Stimulated activated CD4-positive, alpha-beta T cell treated with anti-CD3 and anti-CD28 coated beads, TNF-alpha, amount 100 ng/mL, for 24 hours (primary cell): ENCODE measurements around the gene ADAM11.

Experiments used
- DNase-seq, 3 experiments: peaks; one replicate each; pipeline ENCODE4 v3.0.0-alpha.2; 2020; ENCODE audit warnings: low read depth in 3 of 3

ADAM11 gene

GRCh38 chr17:44775136-44775837 lies 16.5 kb downstream of the ADAM11 start:
- DNase-seq = peak; percentile 96 to 99 (median 96)

- no peak for DNase-seq
Measured at GRCh38 chr17:44775838-44776621, 17.2 kb downstream of the ADAM11 start.

DNA sequence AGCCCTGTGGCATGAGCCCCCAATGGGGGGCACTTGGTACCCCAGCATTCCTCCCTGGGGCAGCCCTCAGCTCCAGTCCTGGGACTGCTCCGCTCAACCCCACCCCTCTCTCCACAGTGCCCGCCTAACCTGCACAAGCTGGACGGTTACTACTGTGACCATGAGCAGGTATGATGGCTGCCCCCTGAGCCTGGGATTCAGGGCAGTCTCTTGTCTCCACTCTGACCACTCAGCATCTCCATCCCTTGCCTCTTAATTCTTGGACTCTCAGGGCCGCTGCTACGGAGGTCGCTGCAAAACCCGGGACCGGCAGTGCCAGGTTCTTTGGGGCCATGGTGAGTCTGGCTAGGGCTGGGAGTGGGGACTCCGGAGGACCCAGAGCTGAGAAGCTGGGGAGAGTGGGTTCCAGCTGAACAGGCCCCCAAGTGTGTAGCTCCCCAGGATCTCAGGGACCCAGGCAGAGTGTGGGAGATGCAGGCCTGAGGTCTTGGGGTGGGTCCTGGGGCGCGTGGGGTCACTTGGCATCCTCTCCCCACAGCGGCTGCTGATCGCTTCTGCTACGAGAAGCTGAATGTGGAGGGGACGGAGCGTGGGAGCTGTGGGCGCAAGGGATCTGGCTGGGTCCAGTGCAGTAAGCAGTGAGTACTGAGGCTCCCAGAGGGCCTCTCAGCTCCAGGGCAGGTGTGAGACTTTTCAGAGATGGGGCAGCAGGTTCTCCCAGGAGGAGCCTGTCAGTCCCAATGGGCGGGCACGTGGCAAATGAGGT lies 18.0 kb downstream of the ADAM11 start:
- DNase-seq = no peak

- no peak for DNase-seq
Measured at GRCh38 chr17:44777394-44778348, 18.9 kb downstream of the ADAM11 start.

DNA sequence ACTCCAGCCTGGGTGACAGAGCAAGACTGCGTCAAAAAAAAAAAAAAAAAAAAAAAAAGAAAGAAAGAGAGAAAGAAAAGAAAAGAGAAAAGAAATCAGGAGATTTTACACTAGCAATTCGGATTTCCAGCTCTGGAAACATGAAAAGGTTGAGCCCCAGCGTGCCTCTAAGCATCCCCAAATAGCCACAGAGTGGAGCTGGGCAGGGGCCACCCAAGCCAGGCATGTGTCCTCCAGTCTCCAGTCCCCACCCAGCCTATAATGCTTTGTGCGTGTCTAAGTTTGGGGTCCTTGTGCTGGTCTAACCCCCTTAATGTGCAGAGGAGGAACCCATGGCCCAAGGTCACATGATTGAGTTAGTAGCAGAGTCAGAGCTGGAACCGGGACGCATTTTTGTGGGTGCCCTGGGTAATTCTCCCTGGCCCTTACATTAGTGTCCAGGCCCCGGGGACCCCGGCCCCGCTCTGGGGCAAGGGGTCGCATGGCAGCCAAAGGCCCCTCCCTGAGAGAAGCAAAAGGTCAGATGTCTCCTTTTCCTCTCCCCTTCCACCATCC lies 19.9 kb downstream of the ADAM11 start:
- DNase-seq = no peak

DNA sequence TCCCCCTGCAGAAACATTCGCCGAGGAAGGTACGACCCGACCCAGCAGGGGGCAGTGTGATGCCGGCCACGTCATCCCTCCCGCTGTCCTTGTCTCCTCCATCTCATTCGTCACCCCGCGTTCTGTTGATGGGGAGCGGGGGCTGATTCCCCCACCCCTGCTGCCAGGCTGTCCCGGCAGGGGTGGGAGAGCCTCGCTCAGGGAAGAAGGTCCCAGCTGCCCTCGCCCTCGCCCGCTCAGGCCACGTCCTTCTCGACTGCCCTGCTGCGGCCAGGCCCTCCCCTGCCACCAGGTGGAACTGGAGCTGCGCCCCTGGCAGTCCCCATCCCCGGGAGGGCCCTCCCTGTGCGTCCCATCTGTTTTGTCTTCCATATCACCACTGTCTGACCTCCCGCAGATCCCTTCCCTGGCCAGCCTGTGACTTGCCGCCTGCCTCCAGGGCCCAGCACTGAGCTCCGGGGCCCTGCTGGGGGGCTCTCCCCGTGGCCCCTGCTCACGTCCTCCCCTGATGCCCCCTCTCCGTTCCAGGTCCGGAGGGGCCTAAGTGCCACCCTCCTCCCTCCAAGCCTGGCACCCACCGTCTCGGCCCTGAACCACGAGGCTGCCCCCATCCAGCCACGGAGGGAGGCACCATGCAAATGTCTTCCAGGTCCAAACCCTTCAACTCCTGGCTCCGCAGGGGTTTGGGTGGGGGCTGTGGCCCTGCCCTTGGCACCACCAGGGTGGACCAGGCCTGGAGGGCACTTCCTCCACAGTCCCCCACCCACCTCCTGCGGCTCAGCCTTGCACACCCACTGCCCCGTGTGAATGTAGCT lies 20.6 kb downstream of the ADAM11 start:
- peak; percentile 69 to 84 (median 69) for DNase-seq

DNA sequence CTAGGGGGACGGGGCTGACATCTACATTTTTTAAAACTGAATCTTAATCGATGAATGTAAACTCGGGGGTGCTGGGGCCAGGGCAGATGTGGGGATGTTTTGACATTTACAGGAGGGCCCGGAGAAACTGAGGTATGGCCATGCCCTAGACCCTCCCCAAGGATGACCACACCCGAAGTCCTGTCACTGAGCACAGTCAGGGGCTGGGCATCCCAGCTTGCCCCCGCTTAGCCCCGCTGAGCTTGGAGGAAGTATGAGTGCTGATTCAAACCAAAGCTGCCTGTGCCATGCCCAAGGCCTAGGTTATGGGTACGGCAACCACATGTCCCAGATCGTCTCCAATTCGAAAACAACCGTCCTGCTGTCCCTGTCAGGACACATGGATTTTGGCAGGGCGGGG lies 21.4 kb downstream of the ADAM11 start:
- DNase-seq = no peak

DNA sequence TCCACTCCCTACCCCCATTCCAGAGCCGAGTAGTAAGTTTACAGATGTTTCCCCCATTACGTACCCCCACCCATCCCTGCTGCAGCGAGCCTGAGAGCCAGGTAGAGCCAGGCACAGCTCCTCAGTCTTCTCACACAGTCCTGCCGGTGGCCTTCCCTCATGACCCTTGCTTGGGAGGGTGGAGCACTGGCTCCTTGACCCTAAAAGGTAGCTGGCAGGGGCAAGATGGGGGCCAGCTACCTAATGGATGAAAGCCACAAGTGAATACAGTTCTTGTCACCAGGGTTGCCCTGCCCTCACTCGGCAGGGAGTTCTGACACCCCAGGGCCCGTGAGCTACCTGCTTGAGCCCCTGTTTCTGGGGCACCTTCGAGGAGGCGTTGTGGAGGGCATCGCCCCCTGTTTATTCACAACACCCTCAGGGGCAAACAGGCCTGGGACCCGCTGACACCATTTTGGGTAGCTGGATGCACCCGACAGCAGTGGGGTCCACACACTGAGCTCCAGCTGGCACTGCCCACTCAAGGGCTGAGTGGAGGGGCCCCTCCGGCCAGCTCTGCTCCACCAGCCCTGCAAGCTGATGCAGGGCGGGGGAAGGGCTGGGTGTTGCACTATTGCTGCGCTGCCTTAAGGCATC lies 22.2 kb downstream of the ADAM11 start:
- DNase-seq = no peak

GRCh38 chr17:44781551-44782325 lies 22.9 kb downstream of the ADAM11 start:
- no peak for DNase-seq

- DNase-seq = no peak
Measured at GRCh38 chr17:44782326-44782850, 23.6 kb downstream of the ADAM11 start.

GRCh38 chr17:44785921-44786320 lies 27.1 kb downstream of the ADAM11 start:
- no peak for DNase-seq

GRCh38 chr17:44786551-44787081 lies 27.8 kb downstream of the ADAM11 start:
- no peak for DNase-seq

GRCh38 chr17:44787271-44787940 lies 28.6 kb downstream of the ADAM11 start:
- DNase-seq = no peak

DNA sequence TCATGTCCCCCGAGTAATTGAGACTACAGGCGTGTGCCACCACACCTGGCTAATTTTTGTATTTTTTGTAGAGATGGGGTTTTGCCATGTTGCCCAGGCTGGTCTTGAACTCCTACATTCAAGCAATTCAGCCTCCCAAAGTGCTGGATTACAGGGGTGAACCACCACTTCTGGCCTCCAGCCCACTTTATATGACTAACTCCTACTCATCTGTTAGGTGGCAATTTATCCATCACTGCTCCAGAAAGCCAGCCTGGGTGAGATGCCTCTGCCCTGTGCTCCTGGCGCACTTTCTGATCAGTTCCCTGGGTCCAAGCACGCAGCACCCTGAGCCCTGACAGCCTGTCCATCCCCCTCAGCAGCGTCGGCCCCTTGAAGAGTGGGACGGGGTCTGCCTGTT lies 29.4 kb downstream of the ADAM11 start:
- DNase-seq = no peak

DNA sequence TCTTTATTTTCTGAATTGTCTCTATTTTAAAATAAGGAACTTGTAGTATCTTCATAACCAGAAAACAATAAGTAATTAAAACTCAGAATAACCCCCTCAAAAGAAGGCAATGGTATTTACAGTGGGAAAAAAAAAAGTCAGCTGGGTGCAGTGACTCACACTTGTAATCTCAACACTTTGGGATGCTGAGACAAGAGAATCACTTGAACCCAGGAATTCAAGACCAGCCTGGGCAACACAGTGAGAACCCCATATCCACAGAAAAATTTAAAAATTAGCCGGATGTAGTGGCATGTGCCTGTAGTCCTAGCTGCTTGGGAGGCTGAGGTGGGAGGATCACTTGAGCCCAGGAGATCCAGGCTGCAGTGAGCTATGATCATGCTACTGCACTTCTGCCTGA lies 33.5 kb downstream of the ADAM11 start:
- DNase-seq = no peak

DNA sequence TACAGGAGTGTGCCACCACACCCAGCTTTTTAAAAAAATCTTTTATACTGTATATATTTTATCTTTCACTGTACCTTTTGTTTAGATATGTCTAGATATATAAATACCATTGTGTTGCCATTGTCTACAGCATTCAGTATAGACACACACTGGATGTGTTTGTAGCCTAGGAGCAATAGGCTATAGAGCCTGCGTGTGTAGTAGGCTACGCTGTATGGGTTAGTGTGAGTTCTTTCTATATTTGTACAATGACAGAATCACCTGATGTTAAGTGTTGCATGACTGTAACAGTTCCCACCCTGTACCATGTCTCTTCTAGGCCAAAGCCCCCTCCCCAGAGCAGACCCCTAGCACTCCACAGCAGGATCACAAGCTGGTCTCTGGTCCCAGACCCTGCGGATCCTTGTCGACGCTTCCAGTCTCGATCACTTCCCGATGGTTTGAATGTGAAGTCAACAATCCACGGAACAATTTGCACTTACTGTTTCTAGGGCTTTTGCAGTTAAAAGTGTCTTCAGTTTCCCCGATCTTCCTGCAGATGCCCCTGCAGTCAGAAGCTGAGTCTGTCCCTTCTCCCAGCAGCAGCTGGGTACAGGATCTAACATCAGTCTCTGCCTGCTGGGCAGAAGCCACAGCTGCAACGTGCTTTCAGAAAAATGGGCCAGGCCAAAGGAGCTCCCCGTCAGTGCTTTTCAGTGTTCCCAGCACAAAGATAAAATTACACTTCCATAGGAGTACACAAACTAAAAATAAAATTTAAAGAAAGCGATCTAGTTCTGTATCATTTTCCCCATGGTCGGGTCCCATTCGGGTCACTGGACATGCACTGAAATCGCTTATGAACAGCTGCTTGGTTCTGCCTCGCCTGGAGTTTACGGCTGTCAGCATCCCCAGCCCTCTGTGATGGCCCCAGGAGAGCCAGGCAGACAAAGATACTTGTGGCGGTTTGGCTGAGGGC lies 35.4 kb downstream of the ADAM11 start:
- DNase-seq = no peak
